ENCODE results near the gene UPK3A. TPM values are rescaled to one million over a fixed set of nuclear protein-coding genes. Genes with fewer than 3 reads are reported as not detected.

Gene UPK3A
- total and polyA plus RNA-seq, 2 experiments from 2014 or later: 0.47 TPM; not detected in 1

DNA sequence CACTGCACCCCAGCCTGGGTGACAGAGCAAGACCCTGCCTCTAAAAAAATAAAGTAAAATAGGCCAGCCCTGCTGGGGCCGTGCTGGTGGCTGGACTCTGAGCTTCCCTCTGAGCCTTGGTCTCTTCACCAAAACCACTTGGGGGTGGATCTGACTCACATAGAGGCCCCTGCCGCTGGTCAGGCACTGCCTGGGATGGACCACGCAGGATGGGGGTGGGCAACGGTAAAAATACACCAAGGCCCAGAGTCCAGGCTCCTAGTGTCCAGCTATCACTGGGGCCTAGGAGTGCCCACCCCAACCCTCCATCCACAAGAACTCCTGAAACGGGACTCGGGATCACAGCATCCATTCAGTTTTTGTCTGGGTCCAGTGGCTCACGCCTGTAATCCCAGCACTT is 12.3 kb upstream of the UPK3A start:
- Histone ChIP-seq H3K4me2 (no peak overlapping the region), H3K79me2 (replicated peaks; ENCODE audit: insufficient read depth) (no peaks in the 10 kb centered on the region), H3K4me1 (ENCODE audit: insufficient read depth) (peaks cover 8% of the 10 kb centered on the region; the same call in 1 of the 2 replicates), H4K20me1 (replicated peaks; ENCODE audit: insufficient read depth) (no peaks in the 10 kb centered on the region), H3K4me3 (no peak overlapping the region), H3K36me3 (ENCODE audit: insufficient read depth) (no peaks in the 10 kb centered on the region), H3K9me2 (ENCODE audit: insufficient read depth) (no peaks in the 10 kb centered on the region), H2AFZ (no peak overlapping the region), H3K27me3 (ENCODE audit: insufficient read depth) (peaks cover 13% of the 10 kb centered on the region), H3K27ac (ENCODE audit: low read depth) (no peak overlapping the region), H3F3A (replicated peaks; ENCODE audit: low read depth) (0 out of 2 replicates have a peak, but pooled peaks cover 6% of the 10 kb centered on the region)
- DNase-seq (ENCODE audit: low spot score): no peak
- TF ChIP-seq, protein P1, sequence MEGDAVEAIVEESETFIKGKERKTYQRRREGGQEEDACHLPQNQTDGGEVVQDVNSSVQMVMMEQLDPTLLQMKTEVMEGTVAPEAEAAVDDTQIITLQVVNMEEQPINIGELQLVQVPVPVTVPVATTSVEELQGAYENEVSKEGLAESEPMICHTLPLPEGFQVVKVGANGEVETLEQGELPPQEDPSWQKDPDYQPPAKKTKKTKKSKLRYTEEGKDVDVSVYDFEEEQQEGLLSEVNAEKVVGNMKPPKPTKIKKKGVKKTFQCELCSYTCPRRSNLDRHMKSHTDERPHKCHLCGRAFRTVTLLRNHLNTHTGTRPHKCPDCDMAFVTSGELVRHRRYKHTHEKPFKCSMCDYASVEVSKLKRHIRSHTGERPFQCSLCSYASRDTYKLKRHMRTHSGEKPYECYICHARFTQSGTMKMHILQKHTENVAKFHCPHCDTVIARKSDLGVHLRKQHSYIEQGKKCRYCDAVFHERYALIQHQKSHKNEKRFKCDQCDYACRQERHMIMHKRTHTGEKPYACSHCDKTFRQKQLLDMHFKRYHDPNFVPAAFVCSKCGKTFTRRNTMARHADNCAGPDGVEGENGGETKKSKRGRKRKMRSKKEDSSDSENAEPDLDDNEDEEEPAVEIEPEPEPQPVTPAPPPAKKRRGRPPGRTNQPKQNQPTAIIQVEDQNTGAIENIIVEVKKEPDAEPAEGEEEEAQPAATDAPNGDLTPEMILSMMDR (conservative IDR thresholded peaks at IDR 0.05; ENCODE audit: low read depth in 2 of 2): no peak
- no peak for TF ChIP-seq CREB1 (CRISPR knock-in tag; IDR thresholded peaks at IDR 0.05; ENCODE audit: low read depth)
- no peak for TF ChIP-seq JUNB (IDR thresholded peaks at IDR 0.05; ENCODE audit: unreplicated experiment)
- TF ChIP-seq STAT1 (IDR thresholded peaks at IDR 0.05; ENCODE audit: unreplicated experiment): no peak
- TF ChIP-seq, protein P2, sequence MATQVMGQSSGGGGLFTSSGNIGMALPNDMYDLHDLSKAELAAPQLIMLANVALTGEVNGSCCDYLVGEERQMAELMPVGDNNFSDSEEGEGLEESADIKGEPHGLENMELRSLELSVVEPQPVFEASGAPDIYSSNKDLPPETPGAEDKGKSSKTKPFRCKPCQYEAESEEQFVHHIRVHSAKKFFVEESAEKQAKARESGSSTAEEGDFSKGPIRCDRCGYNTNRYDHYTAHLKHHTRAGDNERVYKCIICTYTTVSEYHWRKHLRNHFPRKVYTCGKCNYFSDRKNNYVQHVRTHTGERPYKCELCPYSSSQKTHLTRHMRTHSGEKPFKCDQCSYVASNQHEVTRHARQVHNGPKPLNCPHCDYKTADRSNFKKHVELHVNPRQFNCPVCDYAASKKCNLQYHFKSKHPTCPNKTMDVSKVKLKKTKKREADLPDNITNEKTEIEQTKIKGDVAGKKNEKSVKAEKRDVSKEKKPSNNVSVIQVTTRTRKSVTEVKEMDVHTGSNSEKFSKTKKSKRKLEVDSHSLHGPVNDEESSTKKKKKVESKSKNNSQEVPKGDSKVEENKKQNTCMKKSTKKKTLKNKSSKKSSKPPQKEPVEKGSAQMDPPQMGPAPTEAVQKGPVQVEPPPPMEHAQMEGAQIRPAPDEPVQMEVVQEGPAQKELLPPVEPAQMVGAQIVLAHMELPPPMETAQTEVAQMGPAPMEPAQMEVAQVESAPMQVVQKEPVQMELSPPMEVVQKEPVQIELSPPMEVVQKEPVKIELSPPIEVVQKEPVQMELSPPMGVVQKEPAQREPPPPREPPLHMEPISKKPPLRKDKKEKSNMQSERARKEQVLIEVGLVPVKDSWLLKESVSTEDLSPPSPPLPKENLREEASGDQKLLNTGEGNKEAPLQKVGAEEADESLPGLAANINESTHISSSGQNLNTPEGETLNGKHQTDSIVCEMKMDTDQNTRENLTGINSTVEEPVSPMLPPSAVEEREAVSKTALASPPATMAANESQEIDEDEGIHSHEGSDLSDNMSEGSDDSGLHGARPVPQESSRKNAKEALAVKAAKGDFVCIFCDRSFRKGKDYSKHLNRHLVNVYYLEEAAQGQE (IDR thresholded peaks at IDR 0.05; ENCODE audit: unreplicated experiment): no peak
- TF ChIP-seq ZNF331 (CRISPR knock-in tag; IDR thresholded peaks at IDR 0.05; ENCODE audit: low read depth): no peak
- TF ChIP-seq EZH2 (IDR thresholded peaks at IDR 0.05; ENCODE audit: low read depth, unreplicated experiment): no peak
- no peak for TF ChIP-seq POLR2AphosphoS5 (IDR thresholded peaks at IDR 0.05; ENCODE audit: low read depth)
- no peak for TF ChIP-seq ZNF114 (CRISPR knock-in tag; IDR thresholded peaks at IDR 0.05)
- no peak for TF ChIP-seq EZH2phosphoT487 (IDR thresholded peaks at IDR 0.05; ENCODE audit: unreplicated experiment)
- no peak for TF ChIP-seq NANOG (IDR thresholded peaks at IDR 0.05; ENCODE audit: borderline replicate concordance)
- no peak overlapping the region for H3K27ac Mint-ChIP-seq
- no peak for ATAC-seq
- H3K36me3 Mint-ChIP-seq (ENCODE audit: low read depth): no peaks in the 10 kb centered on the region; the same call in 2 of the 3 replicates
- peaks cover 17% of the 10 kb centered on the region for H3K4me1 Mint-ChIP-seq
- H3K27me3 Mint-ChIP-seq (ENCODE audit: insufficient read depth, low read depth, poor library complexity): peaks cover 15% of the 10 kb centered on the region
- H3K9me3 Mint-ChIP-seq: no peaks in the 10 kb centered on the region
- no peak overlapping the region for H3K4me3 Mint-ChIP-seq

Data from GM23338 (cell line).